HG03175 (cell line): ENCODE measurements around the gene NCAM1.

ENCODE experiments used
- ATAC-seq: cut with Tn5 transposase; IDR thresholded peaks from one replicate; pipeline ENCODE4 v1.9.1; 2021; ENCODE audit warnings: mild to moderate bottlenecking, moderate library complexity; ENCODE audit not compliant: unreplicated experiment

Gene NCAM1

GRCh38 chr11:113245216-113245615 lies 284.0 kb downstream of the NCAM1 start:
- ATAC-seq = no peak

GRCh38 chr11:113247221-113247620 lies 286.0 kb downstream of the NCAM1 start:
- no peak for ATAC-seq

GRCh38 chr11:113247966-113248365 lies 286.7 kb downstream of the NCAM1 start:
- no peak for ATAC-seq

- ATAC-seq = no peak
These were observed 287.7 kb downstream of the NCAM1 start for GRCh38 chr11:113248702-113249490.

- ATAC-seq = no peak
These were observed 288.2 kb downstream of the NCAM1 start for GRCh38 chr11:113249491-113249763.

GRCh38 chr11:113249786-113250185 lies 288.6 kb downstream of the NCAM1 start:
- no peak for ATAC-seq

- no peak for ATAC-seq
These were observed 290.1 kb downstream of the NCAM1 start for GRCh38 chr11:113251281-113251680.

GRCh38 chr11:113253406-113253805 lies 292.2 kb downstream of the NCAM1 start:
- ATAC-seq = no peak

- ATAC-seq = no peak
These were observed 293.9 kb downstream of the NCAM1 start for GRCh38 chr11:113255096-113255495.

- ATAC-seq = no peak
These were observed 294.5 kb downstream of the NCAM1 start for GRCh38 chr11:113255741-113256140.

GRCh38 chr11:113256431-113257202 lies 295.4 kb downstream of the NCAM1 start:
- no peak for ATAC-seq

- no peak for ATAC-seq
These were observed 298.8 kb downstream of the NCAM1 start for GRCh38 chr11:113260096-113260425.

GRCh38 chr11:113260541-113260940 lies 299.3 kb downstream of the NCAM1 start:
- no peak for ATAC-seq

- no peak for ATAC-seq
These were observed 300.7 kb downstream of the NCAM1 start for GRCh38 chr11:113261709-113262475.

GRCh38 chr11:113262594-113262993 lies 301.4 kb downstream of the NCAM1 start:
- no peak for ATAC-seq

- ATAC-seq = no peak
These were observed 302.4 kb downstream of the NCAM1 start for GRCh38 chr11:113263458-113264259.

- ATAC-seq = no peak
These were observed 304.1 kb downstream of the NCAM1 start for GRCh38 chr11:113265362-113265761.

GRCh38 chr11:113267493-113267892 lies 306.3 kb downstream of the NCAM1 start:
- no peak for ATAC-seq

- ATAC-seq = no peak
These were observed 307.9 kb downstream of the NCAM1 start for GRCh38 chr11:113269096-113269495.

GRCh38 chr11:113269636-113270035 lies 308.4 kb downstream of the NCAM1 start:
- ATAC-seq = no peak

- no peak for ATAC-seq
These were observed 308.9 kb downstream of the NCAM1 start for GRCh38 chr11:113270080-113270479.
